Activated gamma-delta T cell treated with Interleukin-2 at 50 U/mL for 16 hours (primary cell): Measurements from ENCODE around the gene KCNN4.
A peak's percentile ranks its signal among the peaks of the same experiment; 100 is the strongest.
"Not testable (repeated sequence)": the region's sequence is repeated elsewhere in the genome, so short reads cannot be mapped to it uniquely, and the experiment has no call there.

Experiments
- DNase-seq: peaks from one replicate; pipeline ENCODE4 v3.0.0-alpha.2; 2020

Gene KCNN4

DNA sequence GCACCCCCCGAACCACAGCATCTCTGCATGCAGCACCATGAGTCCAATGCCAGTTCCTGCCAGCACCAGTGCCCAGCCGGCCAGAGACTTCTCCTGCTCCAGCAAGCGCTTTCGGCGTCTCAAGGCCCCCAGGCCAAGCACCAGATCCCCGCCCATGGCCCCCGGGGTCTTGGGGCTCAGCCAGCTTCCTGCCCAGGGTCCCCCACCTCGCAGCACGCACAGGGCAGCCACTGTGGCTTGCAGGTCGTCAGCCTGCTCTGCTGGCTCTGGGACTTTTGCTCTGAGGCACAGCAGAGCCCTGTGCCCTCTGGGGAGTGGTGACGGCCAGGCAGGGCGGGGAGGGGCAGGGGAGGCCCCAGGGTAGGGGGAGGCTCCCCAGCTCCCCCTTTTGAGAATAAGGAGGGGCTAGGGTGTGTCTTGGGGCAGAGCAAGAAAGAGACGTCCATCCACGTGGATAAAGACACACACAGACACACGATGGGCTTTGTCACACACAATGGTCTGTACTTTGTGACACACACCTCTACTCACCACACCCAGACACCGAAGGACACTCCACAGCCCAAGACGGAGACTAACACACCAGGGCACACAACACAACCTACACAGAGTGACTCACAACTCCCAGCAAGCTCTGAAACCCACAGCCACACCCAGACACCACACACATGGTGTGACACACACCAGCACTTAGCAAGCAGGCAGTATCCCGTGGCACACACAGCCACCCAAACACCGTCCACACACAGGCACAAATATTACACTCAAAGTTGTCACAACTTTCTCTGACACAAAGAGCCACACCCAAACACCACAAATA is at the start of gene KCNN4:
KCNN4 (minus strand) TSS at position 268 of the 820 bp plus-strand sequence; CDS start at position 156, 112 bp downstream.
- DNase-seq: peak; percentile 45

DNA sequence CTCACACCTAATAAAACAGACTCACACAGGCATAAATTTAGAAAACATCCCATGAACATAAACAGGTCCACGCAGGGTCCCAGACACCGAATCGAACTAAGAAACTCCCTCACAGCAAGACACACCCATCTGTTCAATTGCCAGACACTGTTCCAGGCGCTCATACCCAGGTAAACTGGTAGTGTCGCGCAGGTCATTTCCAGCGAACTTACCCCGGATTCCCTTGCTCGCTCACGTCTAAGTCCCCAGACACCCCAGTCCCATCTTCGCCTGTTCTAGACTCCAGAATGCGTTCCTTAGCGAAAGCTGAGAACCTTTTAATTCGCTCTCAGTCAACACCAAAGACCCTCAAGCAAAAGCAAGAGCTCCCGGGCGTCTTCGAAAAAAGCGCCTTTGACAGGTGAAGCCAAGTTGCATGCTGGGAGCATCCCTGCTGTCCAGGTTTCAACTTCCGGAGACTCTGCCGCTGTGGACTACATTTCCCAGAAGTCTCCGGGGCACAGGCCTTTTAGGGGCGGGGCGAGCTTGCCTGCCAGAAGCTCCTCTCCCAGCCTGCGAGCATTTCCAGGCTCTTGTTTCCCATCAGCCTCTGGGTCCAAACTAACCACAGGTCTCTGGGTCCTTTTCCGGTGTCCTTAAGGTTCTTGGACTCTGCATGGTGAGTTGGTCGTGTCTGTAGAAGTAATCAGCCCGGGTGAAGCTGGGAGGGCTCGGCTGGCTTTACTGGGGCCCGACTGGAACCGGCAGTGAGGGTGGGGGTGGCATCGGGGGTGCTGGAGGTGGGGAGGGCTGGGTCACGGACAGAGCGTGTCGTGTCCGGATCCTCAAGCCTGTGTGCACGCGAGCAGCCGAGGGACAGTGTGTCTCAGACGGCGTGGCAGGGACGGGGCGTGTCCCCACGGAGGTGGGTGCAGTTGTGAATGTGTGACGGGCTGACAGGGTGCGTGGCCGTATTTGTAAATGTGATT is 46.3 kb upstream of the KCNN4 start, which contains the start of gene ZNF283:
ZNF283 (plus strand) TSS at position 535 of the 968 bp plus-strand sequence. CDS start 6,184 bp downstream, outside the sequence.
- peak; percentile 77 for DNase-seq

DNA sequence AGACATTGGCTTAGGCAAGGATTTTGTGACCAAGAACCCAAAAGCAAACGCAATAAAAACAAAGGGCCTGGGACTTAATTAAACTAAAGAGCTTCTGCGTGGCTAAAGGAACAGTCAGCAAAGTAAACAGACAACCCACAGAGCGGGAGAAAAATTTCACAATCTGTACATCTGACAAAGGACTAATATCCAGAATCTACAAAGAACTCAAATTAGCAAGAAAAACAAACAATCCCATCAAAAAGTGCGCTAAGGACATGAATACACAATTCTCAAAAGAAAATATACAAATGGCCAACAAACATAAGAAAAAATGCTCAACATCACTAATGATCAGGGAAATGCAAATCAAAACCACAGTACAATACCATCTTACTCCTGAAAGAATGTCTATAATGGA is 43.8 kb upstream of the KCNN4 start:
- not testable (repeated sequence) for DNase-seq

DNA sequence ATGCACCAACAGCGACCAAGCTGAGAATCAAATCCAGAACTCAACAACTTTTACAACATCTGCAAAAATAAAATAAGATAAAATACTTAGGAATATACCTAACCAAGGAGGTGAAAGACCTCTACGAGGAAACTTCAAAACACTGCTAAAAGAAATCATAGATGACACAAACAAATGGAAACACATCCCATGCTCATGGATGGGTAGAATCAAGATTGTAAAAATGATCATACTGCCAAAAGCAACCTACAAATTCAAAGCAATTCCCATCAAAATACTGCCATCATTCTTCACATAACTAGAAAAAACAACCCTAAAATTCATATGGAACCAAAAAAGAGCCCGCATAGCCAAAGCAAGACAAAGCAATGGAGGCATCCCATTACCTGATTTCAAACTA is 43.1 kb upstream of the KCNN4 start:
- DNase-seq: not testable (repeated sequence)

GRCh38 chr19:43820884-43821215 is 40.1 kb upstream of the KCNN4 start:
- DNase-seq: no peak

- DNase-seq: no peak
Observed at GRCh38 chr19:43820098-43820883, 39.5 kb upstream of the KCNN4 start.

GRCh38 chr19:43818500-43818899 is 37.7 kb upstream of the KCNN4 start:
- no peak for DNase-seq

GRCh38 chr19:43817454-43817853 is 36.7 kb upstream of the KCNN4 start:
- not testable (repeated sequence) for DNase-seq

DNA sequence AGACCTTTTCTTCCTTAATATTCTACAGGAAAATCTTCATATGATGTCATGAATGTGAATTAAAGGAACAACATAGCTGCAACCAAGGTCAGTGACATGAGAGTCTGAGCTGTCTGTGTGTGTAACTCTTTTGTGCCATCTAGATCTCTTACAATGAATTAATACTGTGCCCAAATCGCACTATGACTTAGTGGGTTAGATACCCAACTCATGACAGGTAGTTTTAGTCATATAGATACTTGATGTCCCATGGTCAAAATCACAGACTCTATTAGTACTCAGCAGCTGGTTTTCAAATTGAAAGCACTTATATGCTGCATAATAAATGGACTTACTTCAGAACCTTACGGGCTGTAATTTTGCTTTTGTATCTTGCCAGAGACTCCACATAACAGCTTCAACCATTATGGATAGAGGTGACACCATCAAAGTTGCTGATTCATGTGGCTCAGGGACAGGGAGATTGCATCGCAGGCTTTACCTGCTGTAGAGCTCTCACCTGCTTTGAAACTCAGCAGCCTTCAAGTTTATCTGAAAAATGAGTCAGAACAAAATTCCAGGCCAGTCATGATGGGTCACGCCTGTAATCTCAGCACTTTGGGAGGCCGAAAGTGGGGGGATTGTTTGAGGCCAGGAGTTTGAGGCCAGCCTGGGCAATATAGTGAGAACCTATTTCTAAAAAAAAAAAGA is 34.0 kb upstream of the KCNN4 start:
- no peak for DNase-seq

GRCh38 chr19:43812688-43813087 is 31.9 kb upstream of the KCNN4 start:
- DNase-seq: no peak

DNA sequence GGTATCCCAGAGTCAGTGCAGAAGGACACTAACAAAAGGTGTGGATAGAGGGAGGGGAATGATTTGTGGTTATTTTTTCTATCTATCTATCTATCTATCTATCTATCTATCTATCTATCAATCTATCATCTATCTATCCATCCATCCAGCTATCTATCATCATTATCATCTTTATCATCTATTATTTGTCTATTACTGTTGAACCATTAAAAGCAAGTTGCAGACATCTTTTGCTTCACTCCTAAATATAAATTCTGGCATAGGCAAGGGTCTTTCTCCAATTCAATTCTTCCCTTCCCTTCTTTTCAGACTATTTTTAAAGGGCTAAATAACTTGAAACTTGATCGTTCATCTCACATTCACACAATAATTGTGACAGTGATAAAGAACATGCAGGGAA is 31.5 kb upstream of the KCNN4 start:
- DNase-seq: no peak

DNA sequence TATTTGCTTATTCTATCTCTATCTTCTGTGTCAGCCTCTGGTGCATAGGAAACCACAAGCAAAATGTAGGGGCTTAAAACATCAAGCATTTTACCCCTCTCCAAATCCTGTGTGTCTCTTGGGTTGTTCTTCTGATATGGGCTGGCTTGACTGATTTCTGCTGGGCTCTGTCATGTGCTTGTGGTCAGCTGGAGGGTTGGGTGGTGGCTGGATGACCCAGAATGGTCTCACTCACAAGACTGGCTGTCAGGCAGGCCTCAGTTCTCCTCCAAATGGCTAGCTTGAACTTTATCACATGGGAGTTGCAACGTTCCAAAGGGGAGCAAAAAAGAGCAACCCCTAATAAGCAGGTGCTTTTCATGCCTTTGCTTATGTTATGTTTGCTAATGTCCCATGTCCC is 31.1 kb upstream of the KCNN4 start:
- DNase-seq: no peak

DNA sequence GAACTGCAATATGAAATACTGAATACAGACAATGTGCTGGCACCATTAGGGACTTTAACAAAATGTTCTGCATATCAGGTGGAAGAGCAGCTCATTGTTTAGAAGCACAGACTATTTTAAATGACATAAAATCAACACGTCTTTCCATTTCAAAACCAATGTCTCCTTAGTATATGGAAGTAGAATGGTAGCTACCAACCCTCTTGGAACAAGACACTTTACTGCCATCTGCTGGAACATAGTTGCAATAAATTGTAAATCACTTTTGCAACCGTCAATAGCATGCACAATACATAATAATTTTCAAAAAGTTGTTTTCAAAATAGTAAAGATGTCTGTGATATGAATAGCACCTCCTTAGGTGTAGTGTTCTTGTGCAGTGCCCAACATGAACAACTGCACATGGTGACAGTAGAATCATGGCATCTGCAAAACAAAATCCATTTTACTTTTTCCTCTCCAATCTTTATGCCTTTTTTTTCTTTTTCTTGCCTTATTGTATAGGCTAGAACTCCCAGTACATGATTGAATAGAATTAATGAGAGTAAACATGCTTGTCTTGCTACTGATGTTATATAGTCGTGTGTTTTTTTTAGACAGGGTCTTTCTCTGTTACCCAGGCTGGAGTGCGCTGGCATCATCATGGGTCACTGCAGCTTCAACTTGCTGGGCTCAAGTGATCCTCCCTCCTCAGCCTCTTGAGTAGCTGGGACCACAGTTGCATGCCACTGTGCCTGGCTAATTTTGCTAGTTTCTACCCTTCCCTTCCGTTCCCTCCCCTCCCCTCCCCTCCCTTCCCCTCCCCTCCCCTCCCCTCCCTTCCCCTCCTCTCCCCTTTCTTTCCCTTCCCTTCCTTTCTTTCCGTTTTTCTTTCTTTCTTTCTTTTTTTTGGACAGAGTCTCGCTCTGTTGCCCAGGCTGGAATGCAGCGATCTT is 29.3 kb upstream of the KCNN4 start:
- DNase-seq: no peak

GRCh38 chr19:43807651-43808050 is 26.9 kb upstream of the KCNN4 start:
- no peak for DNase-seq

DNA sequence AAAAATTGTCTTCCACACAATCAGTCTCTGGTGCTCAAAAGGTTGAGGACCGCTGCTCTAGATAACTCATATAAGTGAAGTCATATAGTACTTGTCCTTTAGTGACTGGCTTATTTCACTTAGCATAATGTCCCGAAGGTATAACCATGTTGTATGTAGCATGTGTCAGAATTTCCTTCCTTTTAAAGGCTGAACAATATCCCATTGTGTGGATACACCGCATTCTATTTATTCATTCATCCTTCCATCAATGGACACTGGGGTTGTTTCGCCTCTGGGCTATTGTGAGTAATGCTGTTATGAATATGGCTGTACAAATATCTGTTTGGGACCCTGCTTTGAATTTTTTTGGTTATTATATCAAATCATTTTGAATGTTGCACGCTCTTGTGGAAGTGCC is 26.1 kb upstream of the KCNN4 start:
- no peak for DNase-seq

- DNase-seq: not testable (repeated sequence)
Observed at GRCh38 chr19:43806401-43806800, 25.6 kb upstream of the KCNN4 start.

DNA sequence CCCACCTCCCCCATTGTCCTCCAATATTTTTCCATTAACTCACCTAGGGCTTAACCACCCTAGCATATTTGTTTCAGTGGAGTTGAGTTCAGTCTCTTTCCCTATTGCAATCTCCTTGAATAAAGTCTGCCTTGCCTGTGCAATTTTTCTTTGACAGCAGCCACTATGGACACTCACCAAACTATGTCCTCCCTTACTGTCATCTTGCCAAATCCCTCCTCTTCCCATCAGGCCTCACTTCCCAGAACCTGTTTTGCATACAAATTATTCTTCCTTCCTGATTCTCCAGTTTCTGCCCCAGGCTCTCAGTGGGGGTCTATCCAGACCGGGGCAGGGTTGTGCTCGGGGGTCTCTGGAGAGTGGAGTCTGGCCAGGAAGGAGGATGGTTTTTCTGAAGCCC is 23.7 kb upstream of the KCNN4 start:
- DNase-seq: no peak

- no peak for DNase-seq
Observed at GRCh38 chr19:43802216-43802951, 21.6 kb upstream of the KCNN4 start, which contains the start of gene LYPD5. LYPD5 (minus strand) TSS chr19:43802447; CDS start chr19:43802380, 67 bp downstream.

DNA sequence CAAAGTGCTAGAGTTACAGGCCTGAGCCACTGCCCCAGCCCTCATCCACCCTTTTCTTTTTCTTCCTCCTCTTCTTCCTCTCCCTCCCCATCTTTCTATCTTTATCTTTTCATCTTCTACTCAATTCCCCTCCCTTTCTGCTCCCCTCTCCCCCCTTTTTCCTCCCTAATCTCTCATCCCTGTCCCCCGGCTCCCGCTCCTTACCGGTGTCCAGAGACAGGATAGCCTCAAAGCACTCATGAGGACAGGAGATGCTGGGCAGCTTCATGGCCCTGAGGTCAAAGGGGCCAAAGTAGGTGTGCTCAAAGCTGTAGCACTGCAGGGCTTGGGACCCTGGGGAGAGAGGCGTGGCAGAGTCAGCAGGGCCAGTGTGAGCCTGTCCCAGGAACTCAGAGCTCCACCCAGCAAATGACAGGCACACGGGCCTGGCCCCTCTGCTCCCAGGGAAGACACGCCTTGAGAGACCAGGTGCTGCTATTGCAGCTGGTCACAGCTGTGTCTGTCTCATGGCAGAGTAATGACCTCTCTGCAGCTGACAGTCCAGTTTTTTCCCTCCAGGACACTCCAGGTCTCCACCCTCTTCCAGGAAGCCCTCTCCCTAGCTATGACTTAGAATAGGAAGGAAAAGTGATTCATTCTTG is 18.8 kb upstream of the KCNN4 start:
- DNase-seq: no peak
